ENCODE measurements around the gene ZFP30. TPM values are rescaled to one million over a fixed set of nuclear protein-coding genes. Genes with fewer than 3 reads are reported as not detected.

The ZFP30 gene
- total and polyA plus RNA-seq, 2 of the 13 experiments (the other 11 are each of a cell fraction or from before 2014, with no cell fraction given): 3.4 to 19.2 TPM

DNA sequence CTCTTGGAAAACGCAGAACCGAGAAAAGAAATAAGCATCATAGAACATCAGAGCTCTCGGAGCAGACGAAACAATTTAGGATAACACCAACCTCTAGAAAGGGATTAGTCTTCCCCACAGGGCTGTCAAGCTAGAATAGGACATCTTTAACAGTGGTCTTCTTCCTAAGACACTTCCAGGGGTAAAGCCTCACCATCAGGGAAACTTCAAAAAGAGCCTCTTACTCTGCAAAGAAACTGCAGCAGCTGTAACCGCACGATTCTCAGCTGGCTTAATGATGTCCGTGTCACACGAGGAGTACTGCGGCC is 61.3 kb downstream of the ZFP30 start:
- no peak for FAIRE-seq
- Histone ChIP-seq H3K27me3 (ENCODE audit: control insufficient read depth in 1 of 2, insufficient read depth in 2 of 2, low read length in 2 of 2) (no peaks in the 10 kb centered on the region; a peak in 1 of 5 replicates), H3K4me2 (ENCODE audit: low read depth, low read length) (peak overlapping the region; percentile 93), H3K4me3 (replicated peaks in 1 of 3; ENCODE audit: insufficient read depth in 1 of 3, low read depth in 2 of 3, low read length in 3 of 3) (peak overlapping the region; percentile 70 to 96 (median 88)), H2AFZ (ENCODE audit: low read length) (peak overlapping the region; percentile 56), H4K20me1 (ENCODE audit: insufficient read depth, low read length) (no peaks in the 10 kb centered on the region), H3K36me3 (replicated peaks in 1 of 2; ENCODE audit: control insufficient read depth in 1 of 2, insufficient read depth in 2 of 2, low read length in 2 of 2) (no peaks in the 10 kb centered on the region), H3K9ac (ENCODE audit: insufficient read depth, low read depth, low read length) (peak overlapping the region; percentile 71), H3K9me3 (ENCODE audit: low read length) (peaks cover 16% of the 10 kb centered on the region; the same call in 1 of the 2 replicates), H3K79me2 (ENCODE audit: insufficient read depth, low read length) (no peaks in the 10 kb centered on the region), H3K4me1 (ENCODE audit: insufficient read depth, low read length) (peaks cover 14% of the 10 kb centered on the region; the same call in 1 of the 2 replicates), H3K27ac (ENCODE audit: extremely low read length, insufficient read depth, low read length) (peak overlapping the region; percentile 73)
- WGBS (ENCODE audit: low lambda C conversion rate): 22% methylated on average over 4 of the region's 9 CpGs
- ChIA-PET POLR2A (interaction anchor here (0.7 to 1.9 kb wide), 12 partner anchors 61 to 1066 kb away, joined by 3 to 11 read pairs (median 4); partner anchors contain the start of genes SIPA1L3, WDR87, ZFP30 and ZNF260), CTCF (ENCODE audit: low intra/inter-chr PET ratio, low total read pairs) (no interaction called here)
- intact Hi-C loops (cut with micrococcal nuclease; ENCODE audit: unreplicated experiment) (loop anchor here (2.0 to 5.0 kb wide), 2 partner anchors 63 to 127 kb away; partner anchors contain the start of genes ZFP30 and ZNF569), in situ Hi-C loops (cut with HindIII; ENCODE audit: extremely low pct_ligation_motif_present, low pct_unique_long_range_greater_than_20kb) (no loop called here)
- TSS peak; percentile 66 for BruUV-seq (replicated peaks)
- no peak for ATAC-seq
- DNase-seq (ENCODE audit: low spot score): no peak
- no peak for TF ChIP-seq ETV6 (CRISPR knock-in tag; conservative IDR thresholded peaks at IDR 0.05)
- TF ChIP-seq NFE2 (CRISPR knock-in tag; IDR thresholded peaks at IDR 0.05): no peak
- TF ChIP-seq NPAS2 (CRISPR knock-in tag; IDR thresholded peaks at IDR 0.05; ENCODE audit: borderline replicate concordance): no peak
- no peak for TF ChIP-seq SP2 (CRISPR knock-in tag; IDR thresholded peaks at IDR 0.05)
- no peak for TF ChIP-seq SIX1 (CRISPR knock-in tag; IDR thresholded peaks at IDR 0.05; ENCODE audit: borderline replicate concordance)
- TF ChIP-seq, protein P1, sequence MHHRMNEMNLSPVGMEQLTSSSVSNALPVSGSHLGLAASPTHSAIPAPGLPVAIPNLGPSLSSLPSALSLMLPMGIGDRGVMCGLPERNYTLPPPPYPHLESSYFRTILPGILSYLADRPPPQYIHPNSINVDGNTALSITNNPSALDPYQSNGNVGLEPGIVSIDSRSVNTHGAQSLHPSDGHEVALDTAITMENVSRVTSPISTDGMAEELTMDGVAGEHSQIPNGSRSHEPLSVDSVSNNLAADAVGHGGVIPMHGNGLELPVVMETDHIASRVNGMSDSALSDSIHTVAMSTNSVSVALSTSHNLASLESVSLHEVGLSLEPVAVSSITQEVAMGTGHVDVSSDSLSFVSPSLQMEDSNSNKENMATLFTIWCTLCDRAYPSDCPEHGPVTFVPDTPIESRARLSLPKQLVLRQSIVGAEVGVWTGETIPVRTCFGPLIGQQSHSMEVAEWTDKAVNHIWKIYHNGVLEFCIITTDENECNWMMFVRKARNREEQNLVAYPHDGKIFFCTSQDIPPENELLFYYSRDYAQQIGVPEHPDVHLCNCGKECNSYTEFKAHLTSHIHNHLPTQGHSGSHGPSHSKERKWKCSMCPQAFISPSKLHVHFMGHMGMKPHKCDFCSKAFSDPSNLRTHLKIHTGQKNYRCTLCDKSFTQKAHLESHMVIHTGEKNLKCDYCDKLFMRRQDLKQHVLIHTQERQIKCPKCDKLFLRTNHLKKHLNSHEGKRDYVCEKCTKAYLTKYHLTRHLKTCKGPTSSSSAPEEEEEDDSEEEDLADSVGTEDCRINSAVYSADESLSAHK (CRISPR knock-in tag; IDR thresholded peaks at IDR 0.05; ENCODE audit: borderline replicate concordance): no peak
- no peak for TF ChIP-seq FOXP1 (IDR thresholded peaks at IDR 0.05)
- no peak for TF ChIP-seq FOXP1 (CRISPR knock-in tag; IDR thresholded peaks at IDR 0.05)
- TF ChIP-seq HNRNPK (IDR thresholded peaks at IDR 0.05; ENCODE audit: low read depth, low read length, poor library complexity, severe bottlenecking): no peak
- no peak for TF ChIP-seq ZNF776 (CRISPR knock-in tag; IDR thresholded peaks at IDR 0.05)
- no peak for TF ChIP-seq U2AF2 (IDR thresholded peaks at IDR 0.05; ENCODE audit: low read depth, low read length)
- TF ChIP-seq, protein P2, sequence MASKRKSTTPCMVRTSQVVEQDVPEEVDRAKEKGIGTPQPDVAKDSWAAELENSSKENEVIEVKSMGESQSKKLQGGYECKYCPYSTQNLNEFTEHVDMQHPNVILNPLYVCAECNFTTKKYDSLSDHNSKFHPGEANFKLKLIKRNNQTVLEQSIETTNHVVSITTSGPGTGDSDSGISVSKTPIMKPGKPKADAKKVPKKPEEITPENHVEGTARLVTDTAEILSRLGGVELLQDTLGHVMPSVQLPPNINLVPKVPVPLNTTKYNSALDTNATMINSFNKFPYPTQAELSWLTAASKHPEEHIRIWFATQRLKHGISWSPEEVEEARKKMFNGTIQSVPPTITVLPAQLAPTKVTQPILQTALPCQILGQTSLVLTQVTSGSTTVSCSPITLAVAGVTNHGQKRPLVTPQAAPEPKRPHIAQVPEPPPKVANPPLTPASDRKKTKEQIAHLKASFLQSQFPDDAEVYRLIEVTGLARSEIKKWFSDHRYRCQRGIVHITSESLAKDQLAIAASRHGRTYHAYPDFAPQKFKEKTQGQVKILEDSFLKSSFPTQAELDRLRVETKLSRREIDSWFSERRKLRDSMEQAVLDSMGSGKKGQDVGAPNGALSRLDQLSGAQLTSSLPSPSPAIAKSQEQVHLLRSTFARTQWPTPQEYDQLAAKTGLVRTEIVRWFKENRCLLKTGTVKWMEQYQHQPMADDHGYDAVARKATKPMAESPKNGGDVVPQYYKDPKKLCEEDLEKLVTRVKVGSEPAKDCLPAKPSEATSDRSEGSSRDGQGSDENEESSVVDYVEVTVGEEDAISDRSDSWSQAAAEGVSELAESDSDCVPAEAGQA (IDR thresholded peaks at IDR 0.05; ENCODE audit: low read depth): no peak
- TF ChIP-seq, protein P2 (CRISPR knock-in tag; IDR thresholded peaks at IDR 0.05; ENCODE audit: borderline replicate concordance): no peak
- no peak for TF ChIP-seq NR2F1 (CRISPR knock-in tag; IDR thresholded peaks at IDR 0.05)
- TF ChIP-seq HES4 (CRISPR knock-in tag; IDR thresholded peaks at IDR 0.05; ENCODE audit: borderline replicate concordance): no peak
- TF ChIP-seq ZNF20 (CRISPR knock-in tag; IDR thresholded peaks at IDR 0.05): no peak
- TF ChIP-seq NR1H2 (CRISPR knock-in tag; IDR thresholded peaks at IDR 0.05; ENCODE audit: borderline replicate concordance, low read depth): no peak
